Esophagus (tissue), 2 donors: ENCODE results near the gene TPRN. TPM values are rescaled to one million over a fixed set of nuclear protein-coding genes. Genes with fewer than 3 reads are reported as not detected.
"Not testable (repeated sequence)": the region's sequence is repeated elsewhere in the genome, so short reads cannot be mapped to it uniquely, and the experiment has no call there.

Source experiments
- H3K27ac ChIP-seq, 2 donors: one replicate each; pipeline ENCODE4 v1.5.1; 2013; ENCODE audit warnings: low read depth in 2 of 2, mild to moderate bottlenecking in 2 of 2, inconsistent platforms in 1 of 2, low read length in 1 of 2, moderate library complexity in 1 of 2
- H3K27me3 ChIP-seq, 2 donors: one replicate each; pipeline ENCODE4 v1.6.1; 2013; ENCODE audit warnings: low read length in 2 of 2, control low read depth in 1 of 2, mild to moderate bottlenecking in 1 of 2; ENCODE audit not compliant: insufficient read depth in 2 of 2, control insufficient read depth in 1 of 2
- H3K36me3 ChIP-seq, 2 donors: one replicate each; pipeline ENCODE4 v1.6.1; 2013; ENCODE audit warnings: low read length in 1 of 2; ENCODE audit not compliant: control insufficient read depth in 2 of 2, insufficient read depth in 2 of 2
- H3K4me1 ChIP-seq, 2 donors: one replicate each; pipeline ENCODE4 v1.6.1; 2013; ENCODE audit warnings: low read length in 1 of 2; ENCODE audit not compliant: control insufficient read depth in 2 of 2, insufficient read depth in 2 of 2
- H3K4me3 ChIP-seq, 2 donors: one replicate each; pipeline ENCODE4 v1.5.1; 2013; ENCODE audit warnings: low read length in 2 of 2, mild to moderate bottlenecking in 2 of 2, low read depth in 1 of 2, moderate library complexity in 1 of 2
- H3K9me3 ChIP-seq, 2 donors: one replicate each; pipeline ENCODE4 v1.6.1; 2013; ENCODE audit warnings: mild to moderate bottlenecking in 2 of 2, low read depth in 1 of 2, low read length in 1 of 2, moderate library complexity in 1 of 2; ENCODE audit not compliant: control insufficient read depth in 2 of 2, insufficient read depth in 1 of 2
- WGBS, 2 donors: extraction: QIAGEN DNeasy Blood & Tissue Kit; methylation state at CpG; one replicate each; pipeline ENCODE4 v1.1.7; 2013; 5-methylcytosine and 5-hydroxymethylcytosine counted together
- polyA plus RNA-seq, 2 donors: library from polyadenylated mRNA; stranded (reverse); fragments of 200-250 nt; gene quantifications; one replicate each; pipeline ENCODE4 v1.2.3, GENCODE V29; 2013
- donor health status: healthy with polysubstance abuse.
- donor health status: Bipolar disorder and iron deficiency.

Gene TPRN, protein sequence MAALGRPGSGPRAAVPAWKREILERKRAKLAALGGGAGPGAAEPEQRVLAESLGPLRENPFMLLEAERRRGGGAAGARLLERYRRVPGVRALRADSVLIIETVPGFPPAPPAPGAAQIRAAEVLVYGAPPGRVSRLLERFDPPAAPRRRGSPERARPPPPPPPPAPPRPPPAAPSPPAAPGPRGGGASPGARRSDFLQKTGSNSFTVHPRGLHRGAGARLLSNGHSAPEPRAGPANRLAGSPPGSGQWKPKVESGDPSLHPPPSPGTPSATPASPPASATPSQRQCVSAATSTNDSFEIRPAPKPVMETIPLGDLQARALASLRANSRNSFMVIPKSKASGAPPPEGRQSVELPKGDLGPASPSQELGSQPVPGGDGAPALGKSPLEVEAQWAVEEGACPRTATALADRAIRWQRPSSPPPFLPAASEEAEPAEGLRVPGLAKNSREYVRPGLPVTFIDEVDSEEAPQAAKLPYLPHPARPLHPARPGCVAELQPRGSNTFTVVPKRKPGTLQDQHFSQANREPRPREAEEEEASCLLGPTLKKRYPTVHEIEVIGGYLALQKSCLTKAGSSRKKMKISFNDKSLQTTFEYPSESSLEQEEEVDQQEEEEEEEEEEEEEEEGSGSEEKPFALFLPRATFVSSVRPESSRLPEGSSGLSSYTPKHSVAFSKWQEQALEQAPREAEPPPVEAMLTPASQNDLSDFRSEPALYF
- 10 to 100 TPM; 12.8 to 19.9 TPM for polyA plus RNA-seq

- WGBS, 2 donors, result 1% methylated on average over 95 to 118 of the region's 118 CpGs
- peak within 1 kb of the TSS; percentile 75 to 79 for H3K4me3 ChIP-seq
- peak within 1 kb of the TSS; percentile 90 to 93 for H3K27ac ChIP-seq
- no peaks in the 10 kb centered on the region for H3K9me3 ChIP-seq
- no peaks in the 10 kb centered on the region for H3K27me3 ChIP-seq
- H3K4me1 ChIP-seq, result peaks cover 28 to 47% of the 10 kb centered on the region in 2 donors
- no peaks in the 10 kb centered on the region for H3K36me3 ChIP-seq
Observed at GRCh38 chr9:137200311-137201204, at the start of gene TPRN. TSS of gene TPRN (minus strand) at chr9:137200741. CDS start at chr9:137200711, 30 bp downstream.

- WGBS, 2 donors, result 76 to 95% methylated on average over 6 of the region's 6 CpGs
- Histone ChIP-seq H3K27me3 (no peaks in the 10 kb centered on the region), H3K9me3 (no peaks in the 10 kb centered on the region), H3K4me1 (peaks cover 2 to 21% of the 10 kb centered on the region in 2 donors), H3K36me3 (peaks cover 0 to 12% of the 10 kb centered on the region in 2 donors), H3K27ac (no peak overlapping the region), H3K4me3 (no peak overlapping the region)
Observed at GRCh38 chr9:137247916-137248175, 47.3 kb upstream of the TPRN start.

DNA sequence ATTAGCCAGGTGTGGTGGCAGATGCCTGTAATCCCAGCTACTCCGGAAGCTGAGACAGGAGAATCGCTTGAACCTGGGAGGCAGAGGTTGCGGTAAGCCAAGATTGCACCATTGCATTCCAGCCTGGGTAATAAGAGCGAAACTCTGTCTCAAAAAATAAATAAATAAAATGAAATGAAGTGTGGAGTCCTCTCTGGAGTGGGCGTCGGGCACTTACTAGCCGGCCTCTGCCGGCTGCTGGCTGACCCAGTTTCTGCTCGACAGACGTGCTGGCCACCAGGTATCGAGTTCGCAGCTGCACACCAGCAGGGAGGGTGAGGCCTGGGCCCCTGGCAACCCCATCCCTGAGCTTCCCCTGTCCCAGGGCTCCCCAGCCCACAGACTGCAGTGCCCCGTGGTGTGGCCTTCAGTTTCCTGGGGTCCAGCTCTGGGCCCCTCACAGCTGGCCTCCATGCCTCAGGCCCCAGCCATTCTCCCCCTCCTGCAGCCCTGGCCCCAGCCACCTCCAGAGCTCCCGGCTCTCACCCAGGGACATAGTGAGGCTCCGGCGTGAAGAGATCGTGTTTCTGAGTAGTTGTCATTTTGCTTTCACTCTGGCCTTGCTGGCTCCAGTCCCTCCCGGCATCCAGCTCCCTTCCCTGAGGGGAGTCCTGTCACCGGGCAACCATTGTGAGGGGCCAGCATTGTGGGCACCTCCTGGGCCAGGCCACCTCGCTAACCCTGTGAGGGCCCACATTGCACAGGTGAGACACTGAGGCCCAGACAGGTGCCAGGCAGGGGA, 46.8 kb upstream of the TPRN start:
- Histone ChIP-seq H3K9me3 (no peaks in the 10 kb centered on the region), H3K4me3 (no peak overlapping the region), H3K4me1 (peaks cover 2 to 27% of the 10 kb centered on the region in 2 donors), H3K27ac (no peak overlapping the region), H3K27me3 (no peaks in the 10 kb centered on the region), H3K36me3 (peaks cover 0 to 17% of the 10 kb centered on the region in 2 donors)
- 76 to 86% methylated on average over 20 of the region's 20 CpGs for WGBS, 2 donors

- H3K36me3 ChIP-seq, result peaks cover 0 to 18% of the 10 kb centered on the region in 2 donors
- H3K9me3 ChIP-seq, result no peaks in the 10 kb centered on the region
- H3K4me1 ChIP-seq, result peaks cover under 1 to 28% of the 10 kb centered on the region in 2 donors
- WGBS, 2 donors, result 80 to 84% methylated on average over 25 of the region's 25 CpGs
- no peak overlapping the region for H3K27ac ChIP-seq
- no peaks in the 10 kb centered on the region for H3K27me3 ChIP-seq
- H3K4me3 ChIP-seq, result no peak overlapping the region
Observed at GRCh38 chr9:137245450-137246421, 45.2 kb upstream of the TPRN start.

- Histone ChIP-seq H3K4me3 (no peak overlapping the region), H3K27ac (peak overlapping the region in 1 of 2 donors; percentile 59), H3K27me3 (no peaks in the 10 kb centered on the region), H3K4me1 (peaks cover 0 to 28% of the 10 kb centered on the region in 2 donors), H3K36me3 (peaks cover 0 to 18% of the 10 kb centered on the region in 2 donors), H3K9me3 (no peaks in the 10 kb centered on the region)
- WGBS, 2 donors, result 44 to 61% methylated on average over 36 of the region's 36 CpGs
Observed at GRCh38 chr9:137244486-137245449, 44.2 kb upstream of the TPRN start.

DNA sequence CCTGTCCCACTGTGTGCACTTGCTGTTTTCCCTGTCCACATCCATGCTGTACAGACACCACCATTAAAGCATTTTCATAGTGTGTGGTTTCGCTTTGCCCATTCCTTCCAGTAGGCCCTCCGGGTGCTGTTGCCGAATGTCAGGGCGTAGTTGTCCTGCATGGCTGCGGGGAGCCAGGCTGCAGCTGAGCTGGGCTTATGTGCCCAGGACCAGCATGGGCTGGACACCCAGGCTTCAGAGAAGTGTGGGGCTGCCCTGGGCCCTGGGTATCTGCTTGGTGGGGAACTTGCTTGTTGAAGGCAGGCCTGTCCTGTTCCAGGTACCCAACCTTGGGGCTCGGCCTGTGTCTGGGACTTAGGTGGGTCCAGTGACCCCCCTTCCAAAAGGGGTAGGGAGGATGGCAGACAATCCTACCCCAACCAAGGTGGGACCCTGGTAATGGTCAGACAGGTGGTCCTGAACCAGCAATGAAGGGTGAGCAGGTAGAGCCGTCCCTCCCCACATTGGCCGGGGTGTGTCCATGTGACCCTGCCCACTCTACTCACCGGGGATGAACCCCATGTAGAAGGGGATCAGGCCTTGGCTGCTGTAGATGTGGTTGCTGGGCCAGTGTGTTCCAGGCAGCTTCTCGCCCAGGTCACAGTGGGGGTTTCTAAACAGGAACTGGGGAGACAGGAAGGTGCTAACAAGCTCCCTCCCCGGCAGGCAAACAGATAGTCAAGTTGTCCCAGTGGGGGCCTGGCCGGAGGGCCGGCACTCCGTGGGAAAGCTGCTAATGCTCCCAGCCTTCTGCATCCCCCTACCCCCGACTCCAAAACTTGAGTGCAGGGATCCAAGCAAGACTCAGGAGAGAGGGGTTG, 43.3 kb upstream of the TPRN start:
- H3K4me3 ChIP-seq, result no peak overlapping the region
- 53 to 62% methylated on average over 15 of the region's 15 CpGs for WGBS, 2 donors
- no peaks in the 10 kb centered on the region for H3K9me3 ChIP-seq
- H3K27me3 ChIP-seq, result no peaks in the 10 kb centered on the region
- peaks cover 0 to 30% of the 10 kb centered on the region in 2 donors for H3K4me1 ChIP-seq
- H3K27ac ChIP-seq, result peak overlapping the region in 1 of 2 donors; percentile 59
- H3K36me3 ChIP-seq, result peaks cover 0 to 18% of the 10 kb centered on the region in 2 donors

GRCh38 chr9:137243266-137243625, 42.7 kb upstream of the TPRN start:
- Histone ChIP-seq H3K36me3 (peaks cover 0 to 18% of the 10 kb centered on the region in 2 donors), H3K4me1 (peaks cover 2 to 32% of the 10 kb centered on the region in 2 donors)
- H3K9me3 ChIP-seq, H3K4me3 ChIP-seq, H3K27me3 ChIP-seq, H3K27ac ChIP-seq: not testable (repeated sequence)
- 85% methylated on average over 17 to 18 of the region's 18 CpGs for WGBS, 2 donors
